Pancreas (tissue), 10 donors: Measurements from ENCODE around the gene PPP2R2C. TPM values are rescaled to one million over a fixed set of nuclear protein-coding genes. Genes with fewer than 3 reads are reported as not detected.

Experiments
- ATAC-seq, 4 donors: fragments of 200-7000 bp; cut with Tn5 transposase; one replicate each; pipeline versions ENCODE4 v1.8.0 to v1.9.1; 2020; ENCODE audit warnings: mild to moderate bottlenecking in 4 of 4, moderate library complexity in 4 of 4
- DNase-seq, 6 donors: peaks; one replicate each; pipeline ENCODE4 v3.0.0-alpha.2; 2020
- FAIRE-seq: peaks from 2 replicates; lab custom pipeline; 2012; peaks lifted over from hg19 to GRCh38; lab: Jason Lieb, UNC
- H3K27ac ChIP-seq, 4 donors: fragments of 200-600 bp; sonication (generic); 1 replicate in 3 of 4; 2 replicates in 1 of 4; pipeline versions ENCODE4 v1.5.0 to v1.8.0; 2020
- H3K27me3 ChIP-seq, 4 donors: fragments of 200-600 bp; one replicate each; pipeline ENCODE4 v1.8.0; 2021
- H3K36me3 ChIP-seq, 3 donors: fragments of 200-600 bp; sonication (generic) in 1 of 3; one replicate each; pipeline versions ENCODE4 v1.5.0 to v1.8.0; 2020 to 2021
- H3K4me1 ChIP-seq, 3 donors: fragments of 200-600 bp; one replicate each; pipeline ENCODE4 v1.8.0; 2021
- H3K4me3 ChIP-seq, 4 donors: fragments of 200-600 bp; sonication (generic) in 2 of 4; one replicate each; pipeline versions ENCODE4 v1.5.0 to v1.8.0; 2020 to 2021
- H3K9me3 ChIP-seq, 4 donors: fragments of 200-600 bp; one replicate each; pipeline ENCODE4 v1.8.0; 2021
- CTCF ChIP-seq, 4 donors: fragments of 200-600 bp; sonication (generic) in 3 of 4; IDR thresholded peaks; one replicate each; pipeline versions ENCODE4 v1.5.0 to v1.8.0; 2021; ENCODE audit warnings: antibody characterized with exemption in 4 of 4
- whole genome bisulfite sequencing, 2 donors: extraction: QIAGEN DNeasy Blood & Tissue Kit; methylation state at CpG; one replicate each; pipeline ENCODE4 v1.1.7; 2013; 5-methylcytosine and 5-hydroxymethylcytosine counted together
- intact Hi-C, 3 donors: fragments of 100-400 bp; cut with DNase I; formaldehyde crosslinking; loops; one replicate each; pipeline versions ENCODE4 v1.11.1 to v1.14.2; 2022
- polyA plus RNA-seq, 2 donors: library from polyadenylated mRNA; stranded (reverse); fragments of 200-250 nt; gene quantifications; one replicate each; pipeline ENCODE4 v1.2.3, GENCODE V29; 2013
- total RNA-seq, 6 donors: library from RNA; stranded (reverse); fragmentation: NEBNext Ultra II Directional in 4 of 6; extraction: Animal tissue kit (Norgen Biotek cat#: 25700) in 4 of 6; gene quantifications; one replicate each; pipeline versions ENCODE4 v1.2.1 to v1.2.4, GENCODE V29; 2021 to 2023
- donor health status: healthy with polysubstance abuse.
- donor health status: DM: no; HTN: no; CAD: no; lungs with moderate emphysema.
- donor health status: DM: no; HTN: no; CAD: no.
- donor health status: control.
- donor health status: control.
- donor health status: Bipolar disorder and iron deficiency.
- donor health status: DM: yes; HTN: yes; CAD: no.
- donor health status: DM: no; HTN: no; CAD: no.
- donor health status: DM: no; HTN: no; CAD: no.
- donor health status: DM: yes; HTN: yes; CAD: no.

PPP2R2C gene
- total and polyA plus RNA-seq, 8 donors = 0.05 to 2.0 (median 0.55) TPM

GRCh38 chr4:6351246-6352000 lies 121.0 kb downstream of the PPP2R2C start:
- H3K27ac ChIP-seq = no peak overlapping the region
- intact Hi-C loops = no loop called here
- no peak overlapping the region for H3K4me3 ChIP-seq
- H3K4me1 ChIP-seq = no peaks in the 10 kb centered on the region
- FAIRE-seq (no peak), ATAC-seq (no peak), DNase-seq (peak in 2 of 6 donors; percentile 3 to 41)
- H3K9me3 ChIP-seq = no peaks in the 10 kb centered on the region
- 76 to 81% methylated on average over 22 of the region's 22 CpGs for WGBS, 2 donors
- no peak for TF ChIP-seq CTCF (IDR thresholded peaks at IDR 0.05)
- H3K27me3 ChIP-seq = no peaks in the 10 kb centered on the region
- no peaks in the 10 kb centered on the region for H3K36me3 ChIP-seq

GRCh38 chr4:6350646-6351045 lies 121.8 kb downstream of the PPP2R2C start:
- intact Hi-C loops = no loop called here
- DNase-seq (peak in 1 of 6 donors; percentile 8), ATAC-seq (no peak), FAIRE-seq (no peak)
- H3K9me3 ChIP-seq = no peaks in the 10 kb centered on the region
- no peaks in the 10 kb centered on the region for H3K36me3 ChIP-seq
- no peaks in the 10 kb centered on the region for H3K4me1 ChIP-seq
- H3K27ac ChIP-seq = no peak overlapping the region
- no peak overlapping the region for H3K4me3 ChIP-seq
- 46 to 58% methylated on average over 8 of the region's 8 CpGs for WGBS, 2 donors
- no peaks in the 10 kb centered on the region for H3K27me3 ChIP-seq
- TF ChIP-seq CTCF (IDR thresholded peaks at IDR 0.05) = no peak

GRCh38 chr4:6349896-6350603 lies 122.4 kb downstream of the PPP2R2C start:
- no peak overlapping the region for H3K4me3 ChIP-seq
- no peak overlapping the region for H3K27ac ChIP-seq
- H3K9me3 ChIP-seq = no peaks in the 10 kb centered on the region
- WGBS, 2 donors = 50 to 69% methylated on average over 19 of the region's 19 CpGs
- intact Hi-C loops = no loop called here
- ATAC-seq (no peak), FAIRE-seq (no peak), DNase-seq (peak in 1 of 6 donors; percentile 23)
- no peaks in the 10 kb centered on the region for H3K4me1 ChIP-seq
- no peaks in the 10 kb centered on the region for H3K36me3 ChIP-seq
- no peak for TF ChIP-seq CTCF (IDR thresholded peaks at IDR 0.05)
- no peaks in the 10 kb centered on the region for H3K27me3 ChIP-seq

GRCh38 chr4:6348408-6348807 lies 124.0 kb downstream of the PPP2R2C start:
- DNase-seq (peak in 1 of 6 donors; percentile 11), ATAC-seq (no peak), FAIRE-seq (no peak)
- Histone ChIP-seq H3K4me3 (no peak overlapping the region), H3K9me3 (no peaks in the 10 kb centered on the region), H3K36me3 (no peaks in the 10 kb centered on the region), H3K4me1 (no peaks in the 10 kb centered on the region), H3K27me3 (no peaks in the 10 kb centered on the region), H3K27ac (no peak overlapping the region)
- TF ChIP-seq CTCF (IDR thresholded peaks at IDR 0.05) = no peak
- intact Hi-C loops = no loop called here
- WGBS, 2 donors = 58 to 66% methylated on average over 4 of the region's 4 CpGs
